HG02885 (cell line): ENCODE data around the gene NPAS3.

ENCODE experiments used
- ATAC-seq: cut with Tn5 transposase; IDR thresholded peaks from one replicate; pipeline ENCODE4 v1.9.1; 2021; ENCODE audit warnings: mild to moderate bottlenecking; ENCODE audit not compliant: unreplicated experiment, poor library complexity

NPAS3 gene

DNA sequence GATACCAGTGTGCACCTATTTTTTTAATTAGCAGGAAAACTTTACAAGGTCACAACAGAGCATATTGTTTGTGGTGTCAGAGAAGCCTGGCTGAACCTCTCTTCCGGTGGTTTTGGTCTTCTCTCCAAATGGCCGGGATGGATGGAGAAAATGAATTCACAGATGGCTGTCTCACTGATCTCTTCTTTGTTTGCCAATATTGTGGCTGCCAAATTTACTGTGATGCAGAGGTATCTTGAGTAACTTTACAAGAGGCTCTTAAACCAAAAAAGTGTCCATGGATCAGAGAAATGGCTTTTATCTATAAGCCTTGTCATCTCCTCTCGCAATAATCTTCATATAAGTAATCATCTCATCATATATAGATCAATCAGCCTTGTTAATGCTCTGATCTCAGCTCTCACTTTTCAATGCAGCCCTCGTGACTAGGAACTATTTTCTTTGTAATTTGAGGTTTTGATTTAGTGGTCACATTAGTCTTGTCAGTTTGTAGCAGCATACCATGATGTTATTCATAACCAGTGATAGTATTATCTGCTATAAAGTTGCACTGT, 704.1 kb downstream of the NPAS3 start:
- ATAC-seq: no peak

GRCh38 chr14:33643426-33644181, 704.9 kb downstream of the NPAS3 start:
- ATAC-seq: no peak

GRCh38 chr14:33646692-33647260, 708.1 kb downstream of the NPAS3 start:
- no peak for ATAC-seq

GRCh38 chr14:33647385-33647786, 708.7 kb downstream of the NPAS3 start:
- no peak for ATAC-seq

- no peak for ATAC-seq
These were observed 711.8 kb downstream of the NPAS3 start for GRCh38 chr14:33650430-33650829.

DNA sequence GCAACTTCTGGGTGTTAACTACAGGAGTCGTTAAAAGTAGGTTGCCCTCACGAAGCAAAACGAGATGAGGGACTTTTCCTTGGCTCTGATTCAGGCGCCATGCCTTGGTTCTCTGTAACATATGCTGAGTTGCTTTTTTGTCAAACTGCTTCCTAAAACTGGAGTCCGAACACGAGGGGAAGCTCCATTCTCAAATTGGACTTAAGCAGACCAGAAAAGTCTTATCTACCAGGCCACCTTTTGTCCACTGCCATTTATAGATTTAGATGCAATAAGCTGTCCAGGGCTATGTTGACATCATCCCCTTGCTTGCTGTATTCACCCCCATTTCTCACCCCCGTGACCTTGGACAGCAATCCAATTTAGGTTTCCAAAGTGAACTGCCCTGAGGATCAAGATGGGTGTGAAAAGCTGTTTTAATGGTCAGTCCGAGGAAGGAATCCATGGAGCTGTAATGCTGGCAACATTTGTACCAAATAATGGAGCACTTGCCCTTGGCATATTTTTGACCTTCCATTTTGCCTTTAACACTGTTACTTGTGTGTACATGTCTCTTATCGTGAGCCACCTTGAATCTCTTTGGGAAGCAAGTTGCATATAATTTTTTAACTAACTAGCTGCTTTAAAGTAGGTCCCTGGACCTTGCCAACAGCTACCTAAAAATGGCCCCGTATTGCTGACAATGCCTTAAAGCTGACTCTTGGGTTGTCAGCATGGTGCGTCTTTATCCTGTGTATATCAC, 714.1 kb downstream of the NPAS3 start:
- no peak for ATAC-seq

DNA sequence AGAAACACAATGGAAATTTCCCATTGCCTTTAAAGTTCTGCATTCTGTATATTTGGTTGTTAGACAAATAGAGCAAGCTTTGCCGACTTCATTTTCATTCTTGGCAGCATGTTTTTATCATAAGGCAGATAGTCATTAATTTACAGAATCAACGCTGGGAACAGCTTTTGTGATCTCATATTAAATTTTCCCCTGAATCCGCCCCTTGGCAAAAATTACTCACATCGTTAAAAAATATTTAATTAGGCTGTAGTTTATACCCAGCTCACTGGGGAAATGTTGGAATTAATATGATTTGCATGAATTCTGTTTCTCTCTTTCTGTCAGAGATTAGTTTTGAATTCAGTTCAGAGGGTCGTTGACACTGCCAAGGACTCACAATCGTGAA, 714.6 kb downstream of the NPAS3 start:
- no peak for ATAC-seq

- no peak for ATAC-seq
These were observed 716.7 kb downstream of the NPAS3 start for GRCh38 chr14:33655421-33655820.

DNA sequence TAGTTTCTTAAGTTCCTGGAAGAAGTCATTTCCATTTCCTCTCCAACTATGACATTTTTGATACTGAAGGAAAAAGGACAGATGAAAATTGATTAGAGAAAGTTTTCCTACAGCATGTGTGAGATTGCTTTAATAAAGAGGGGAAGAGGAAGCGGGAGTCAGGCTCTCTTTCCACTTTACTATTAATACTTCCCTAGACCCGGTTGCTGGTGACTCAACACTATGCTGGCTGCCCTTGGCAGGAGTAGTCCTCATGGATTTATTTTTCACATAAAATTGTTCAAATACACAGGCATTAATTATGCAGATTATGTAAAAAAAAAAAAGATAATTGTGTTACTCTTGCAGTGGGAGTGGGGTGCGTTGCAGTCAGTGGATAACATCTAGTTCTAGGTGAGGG, 718.8 kb downstream of the NPAS3 start:
- ATAC-seq: no peak

DNA sequence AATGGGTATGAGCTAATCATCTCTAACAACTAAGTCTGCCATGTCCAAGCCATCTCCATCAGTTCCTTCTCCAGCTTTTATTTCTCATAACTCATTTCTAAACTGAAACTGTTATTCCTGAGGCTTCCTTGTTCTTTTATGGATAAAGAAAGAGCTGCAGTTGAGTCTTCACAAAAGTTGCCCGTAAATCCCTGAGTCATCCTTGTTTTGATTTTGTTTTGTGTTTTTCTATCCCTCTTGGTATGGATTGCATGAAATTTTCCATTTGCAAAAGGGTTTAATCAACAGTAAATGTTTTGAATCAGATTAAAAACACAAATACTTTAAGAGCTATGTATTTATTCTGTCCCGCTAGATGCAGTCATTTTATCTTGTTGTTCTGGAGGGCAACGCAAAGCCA, 721.6 kb downstream of the NPAS3 start:
- ATAC-seq: no peak

DNA sequence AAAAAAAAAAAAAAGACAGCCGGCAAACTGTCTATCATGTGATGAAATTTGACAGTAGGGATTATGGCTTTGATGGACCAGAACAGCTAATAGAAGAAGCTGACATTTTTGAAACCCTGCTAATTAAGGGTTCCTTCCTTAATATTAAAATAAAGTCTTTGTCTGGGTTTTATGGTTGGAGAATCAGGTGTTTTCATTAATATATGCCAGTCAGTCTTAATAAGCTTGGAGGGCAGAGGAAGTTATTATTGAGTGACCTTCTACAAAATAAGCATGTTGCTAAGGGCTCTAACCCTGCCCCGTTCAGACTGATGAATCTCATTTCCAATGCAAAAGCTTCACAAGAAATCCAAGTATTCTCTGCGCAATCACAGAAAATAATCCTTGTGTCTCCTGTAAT, 722.4 kb downstream of the NPAS3 start:
- no peak for ATAC-seq

GRCh38 chr14:33668066-33668465, 729.4 kb downstream of the NPAS3 start:
- no peak for ATAC-seq

DNA sequence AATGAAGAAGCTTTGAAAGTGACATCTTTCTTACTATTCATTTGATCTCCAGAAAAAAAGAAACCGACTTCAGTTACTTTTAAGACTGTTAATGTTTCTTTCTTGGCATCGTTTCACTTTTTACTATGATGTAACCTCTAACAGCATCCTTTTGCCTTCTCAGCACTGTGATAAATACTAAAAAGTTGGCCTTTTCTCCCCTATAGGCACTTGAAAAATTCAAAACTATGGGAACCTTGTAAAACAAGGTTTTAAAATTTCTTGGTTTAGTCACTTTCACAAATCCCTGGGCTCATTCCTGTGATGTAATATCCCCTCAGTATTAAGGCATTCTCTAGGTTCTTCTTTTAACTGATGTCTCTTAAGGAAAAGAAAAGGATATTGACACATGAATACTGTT, 730.4 kb downstream of the NPAS3 start:
- no peak for ATAC-seq

DNA sequence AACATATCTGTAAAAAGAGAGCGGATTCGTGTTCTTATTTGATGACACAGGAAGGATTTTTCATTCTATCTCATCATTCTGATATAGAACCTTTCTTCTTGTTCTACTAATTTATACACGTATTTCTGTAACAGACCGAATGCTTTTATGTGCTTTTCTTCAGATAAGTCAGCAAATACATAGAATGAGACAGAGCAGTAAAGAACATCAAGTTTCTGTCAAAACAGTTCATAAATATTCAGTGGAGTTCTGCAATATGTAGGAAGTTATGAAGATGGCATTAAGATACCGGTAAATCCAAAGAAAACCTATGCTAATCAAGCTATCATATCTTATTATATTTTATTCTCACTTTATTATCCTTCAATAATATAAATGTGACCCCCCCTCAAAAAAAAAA, 731.6 kb downstream of the NPAS3 start:
- no peak for ATAC-seq

DNA sequence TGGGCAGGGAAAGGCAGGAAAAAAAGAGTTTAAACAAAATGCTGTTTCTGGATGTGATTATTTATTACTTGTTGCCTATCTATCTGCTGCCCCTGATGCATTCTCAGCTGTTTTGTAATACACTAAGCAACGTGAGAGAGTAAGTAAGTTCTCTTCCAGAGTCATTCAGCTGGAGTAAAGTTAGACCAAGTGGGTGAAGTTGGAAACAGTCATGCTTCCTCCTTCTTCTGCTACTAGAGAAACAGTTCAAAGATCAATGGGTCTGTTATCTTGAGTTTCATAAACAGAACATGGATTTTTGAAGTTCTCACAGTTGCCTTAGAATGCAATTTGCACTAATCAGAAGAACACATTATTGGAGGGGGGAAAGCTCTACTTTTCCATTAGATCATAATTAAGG, 732.9 kb downstream of the NPAS3 start:
- ATAC-seq: no peak

GRCh38 chr14:33674927-33675326, 736.2 kb downstream of the NPAS3 start:
- ATAC-seq: no peak

- no peak for ATAC-seq
These were observed 736.9 kb downstream of the NPAS3 start for GRCh38 chr14:33675415-33676130.

GRCh38 chr14:33676135-33676566, 737.5 kb downstream of the NPAS3 start:
- ATAC-seq: no peak

DNA sequence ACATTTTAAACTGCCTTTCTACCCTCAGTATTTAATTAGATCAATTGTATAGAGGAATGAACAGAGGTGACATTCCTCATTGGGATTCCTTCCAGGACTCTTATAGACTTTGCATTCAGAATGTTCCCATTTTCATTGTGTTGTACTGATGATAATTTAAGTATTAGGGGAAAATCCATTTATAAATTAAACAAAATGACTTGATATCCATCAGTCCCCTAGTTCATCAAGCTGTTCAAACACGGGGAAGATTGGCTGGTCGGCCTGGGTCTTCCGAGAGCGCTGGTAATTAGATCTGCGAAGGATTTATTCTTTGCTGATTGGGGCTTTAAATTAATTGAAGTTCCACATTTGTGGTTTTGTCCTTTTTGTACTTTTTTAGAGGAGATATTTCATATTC, 738.2 kb downstream of the NPAS3 start:
- no peak for ATAC-seq

GRCh38 chr14:33678005-33678404, 739.3 kb downstream of the NPAS3 start:
- no peak for ATAC-seq

- no peak for ATAC-seq
These were observed 740.3 kb downstream of the NPAS3 start for GRCh38 chr14:33679025-33679424.
